SH-SY5Y (cell line): ENCODE data around the gene MCU.

Experiments used
- GATA2 ChIP-seq: IDR thresholded peaks from 2 replicates; pipeline ENCODE4 v1.6.1; 2011; ENCODE audit warnings: mild to moderate bottlenecking, low read depth, low read length
- GATA3 ChIP-seq: IDR thresholded peaks from 2 replicates; pipeline ENCODE4 v1.6.1; 2011; ENCODE audit warnings: low read depth, mild to moderate bottlenecking, low read length, moderate library complexity

GRCh38 chr10:72727130-72727529 is 35.2 kb downstream of the MCU start:
- TF ChIP-seq GATA2 = peak; percentile 87
- TF ChIP-seq GATA3 = peak; percentile 83
